ENCODE data around the gene NRBF2. TPM values are rescaled to one million over a fixed set of nuclear protein-coding genes. Genes with fewer than 3 reads are reported as not detected.
"Not testable (repeated sequence)": the region's sequence is repeated elsewhere in the genome, so short reads cannot be mapped to it uniquely, and the experiment has no call there.

NRBF2 gene
- total RNA-seq, 1 donor from 2014 or later: 8.9 TPM

- no peak overlapping the region for H3K4me3 ChIP-seq
- peaks cover 60% of the 10 kb centered on the region for H3K36me3 ChIP-seq
- DNase-seq: no peak
- no peaks in the 10 kb centered on the region for H3K9me3 ChIP-seq (replicated peaks)
- H3K27me3 ChIP-seq (ENCODE audit: low read depth): no peaks in the 10 kb centered on the region
- TF ChIP-seq CTCF (IDR thresholded peaks at IDR 0.05; ENCODE audit: borderline replicate concordance): no peak
- intact Hi-C loops (cut with micrococcal nuclease): loop anchor here (10.0 kb wide), 1 partner anchor 556 kb away; no protein-coding TSS in a partner anchor
- H3K4me1 ChIP-seq: peaks cover 18% of the 10 kb centered on the region
- H3K27ac ChIP-seq (replicated peaks): no peak overlapping the region
These were observed 17.6 kb downstream of the NRBF2 start for GRCh38 chr10:63150745-63151144.

GRCh38 chr10:63153868-63154545, 20.9 kb downstream of the NRBF2 start:
- not testable (repeated sequence) for H3K9me3 ChIP-seq (replicated peaks); H3K27me3 ChIP-seq (ENCODE audit: low read depth); DNase-seq; H3K4me3 ChIP-seq; H3K27ac ChIP-seq (replicated peaks)
- Histone ChIP-seq H3K4me1 (peaks cover 20% of the 10 kb centered on the region), H3K36me3 (peaks cover 51% of the 10 kb centered on the region)
- intact Hi-C loops (cut with micrococcal nuclease): loop anchor here (10.0 kb wide), 1 partner anchor 559 kb away; no protein-coding TSS in a partner anchor

GRCh38 chr10:63154546-63155387, 21.6 kb downstream of the NRBF2 start:
- Histone ChIP-seq H3K4me1 (peaks cover 20% of the 10 kb centered on the region), H3K27me3 (ENCODE audit: low read depth) (no peaks in the 10 kb centered on the region), H3K27ac (replicated peaks) (no peak overlapping the region), H3K9me3 (replicated peaks) (no peaks in the 10 kb centered on the region), H3K36me3 (peaks cover 48% of the 10 kb centered on the region), H3K4me3 (no peak overlapping the region)
- no peak for TF ChIP-seq CTCF (IDR thresholded peaks at IDR 0.05; ENCODE audit: borderline replicate concordance)
- intact Hi-C loops (cut with micrococcal nuclease): loop anchor here (10.0 kb wide), 1 partner anchor 560 kb away; no protein-coding TSS in a partner anchor
- no peak for DNase-seq

DNA sequence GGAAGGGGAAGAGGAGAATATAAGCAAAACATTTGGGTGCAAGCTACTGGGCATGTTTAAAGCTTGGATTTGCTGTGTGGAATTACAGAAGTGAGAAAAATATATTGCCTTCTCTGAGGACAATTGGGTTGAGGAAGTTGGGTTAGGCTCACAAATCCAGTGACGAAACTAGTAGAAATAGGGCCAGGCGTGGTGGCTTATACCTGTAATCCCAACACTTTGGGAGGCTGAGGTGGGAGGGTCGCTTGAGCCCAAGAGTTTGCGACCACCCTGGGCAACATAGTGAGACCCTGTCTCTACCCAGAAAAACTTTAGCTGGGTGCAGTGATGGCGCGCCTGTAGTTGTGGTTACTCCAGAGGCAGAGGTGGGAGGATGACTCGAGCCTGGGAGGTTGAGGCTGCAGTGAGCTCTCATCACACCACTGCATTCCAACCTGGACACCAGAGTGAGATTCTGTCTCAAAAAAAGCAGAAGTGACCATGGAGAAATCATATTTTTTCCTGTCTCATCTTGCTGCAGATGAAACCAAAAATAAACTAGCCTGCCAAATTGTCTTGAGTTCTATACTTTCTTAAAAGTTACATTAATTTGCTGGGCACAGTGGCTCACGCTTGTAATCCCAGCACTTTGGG, 22.4 kb downstream of the NRBF2 start:
- peaks cover 20% of the 10 kb centered on the region for H3K4me1 ChIP-seq
- DNase-seq: no peak
- H3K36me3 ChIP-seq: peaks cover 44% of the 10 kb centered on the region
- H3K27me3 ChIP-seq (ENCODE audit: low read depth): no peaks in the 10 kb centered on the region
- no peaks in the 10 kb centered on the region for H3K9me3 ChIP-seq (replicated peaks)
- TF ChIP-seq CTCF (IDR thresholded peaks at IDR 0.05; ENCODE audit: borderline replicate concordance): no peak
- intact Hi-C loops (cut with micrococcal nuclease): loop anchor here (10.0 kb wide), 1 partner anchor 561 kb away; no protein-coding TSS in a partner anchor
- no peak overlapping the region for H3K4me3 ChIP-seq
- H3K27ac ChIP-seq (replicated peaks): no peak overlapping the region

GRCh38 chr10:63156236-63156635, 23.1 kb downstream of the NRBF2 start:
- no peak overlapping the region for H3K27ac ChIP-seq (replicated peaks)
- intact Hi-C loops (cut with micrococcal nuclease): loop anchor here (10.0 kb wide), 1 partner anchor 561 kb away; no protein-coding TSS in a partner anchor

More at GRCh38 chr10:63156236-63156635, 23.1 kb downstream of the NRBF2 start:
- peaks cover 36% of the 10 kb centered on the region for H3K36me3 ChIP-seq
- no peak overlapping the region for H3K4me3 ChIP-seq
- H3K9me3 ChIP-seq (replicated peaks): no peaks in the 10 kb centered on the region
- peaks cover 20% of the 10 kb centered on the region for H3K4me1 ChIP-seq
- TF ChIP-seq CTCF (IDR thresholded peaks at IDR 0.05; ENCODE audit: borderline replicate concordance): no peak
- no peak for DNase-seq
- H3K27me3 ChIP-seq (ENCODE audit: low read depth): no peaks in the 10 kb centered on the region

Measured in left ventricle myocardium inferior (tissue), 1 donor.